HG03025 (cell line): Measurements from ENCODE around the gene METTL16.

Source experiments
- ATAC-seq: cut with Tn5 transposase; IDR thresholded peaks from one replicate; pipeline ENCODE4 v1.9.1; 2021; ENCODE audit warnings: mild to moderate bottlenecking, moderate library complexity; ENCODE audit not compliant: unreplicated experiment, low FRiP score

Gene METTL16

GRCh38 chr17:2398182-2398581 is 113.5 kb downstream of the METTL16 start:
- ATAC-seq, result no peak

GRCh38 chr17:2397247-2398171 is 114.2 kb downstream of the METTL16 start:
- ATAC-seq, result no peak

- no peak for ATAC-seq
Observed at GRCh38 chr17:2396568-2397246, 115.0 kb downstream of the METTL16 start.

- ATAC-seq, result no peak
Observed at GRCh38 chr17:2396192-2396567, 115.5 kb downstream of the METTL16 start.

- ATAC-seq, result no peak
Observed at GRCh38 chr17:2395258-2396181, 116.2 kb downstream of the METTL16 start.

GRCh38 chr17:2394775-2395201 is 116.9 kb downstream of the METTL16 start:
- ATAC-seq, result no peak

- ATAC-seq, result no peak
Observed at GRCh38 chr17:2393954-2394749, 117.5 kb downstream of the METTL16 start.

GRCh38 chr17:2393174-2393953 is 118.3 kb downstream of the METTL16 start:
- ATAC-seq, result peak; percentile 33

GRCh38 chr17:2392252-2393173 is 119.2 kb downstream of the METTL16 start:
- peak; percentile 46 for ATAC-seq

GRCh38 chr17:2391597-2392251 is 120.0 kb downstream of the METTL16 start:
- ATAC-seq, result no peak

- no peak for ATAC-seq
Observed at GRCh38 chr17:2390199-2390836, 121.4 kb downstream of the METTL16 start.

GRCh38 chr17:2388683-2389055 is 123.0 kb downstream of the METTL16 start:
- no peak for ATAC-seq

- no peak for ATAC-seq
Observed at GRCh38 chr17:2388020-2388682, 123.5 kb downstream of the METTL16 start.

- no peak for ATAC-seq
Observed at GRCh38 chr17:2387086-2388019, 124.3 kb downstream of the METTL16 start.

- no peak for ATAC-seq
Observed at GRCh38 chr17:2386400-2387085, 125.1 kb downstream of the METTL16 start.
